T-helper 1 cell treated with Interleukin-12 subunit alpha and Interleukin-12 subunit beta and Interleukin-4 antibody, amounts not matched to agents 30 ng/mL and 1 ng/mL, for 36 hours (primary cell): ENCODE data around the gene DIAPH3. TPM values are rescaled to one million over a fixed set of nuclear protein-coding genes. Genes with fewer than 3 reads are reported as not detected.
"Not testable (repeated sequence)": the region's sequence is repeated elsewhere in the genome, so short reads cannot be mapped to it uniquely, and the experiment has no call there.

Experiments used
- intact Hi-C: fragments of 100-400 bp; cut with micrococcal nuclease; formaldehyde crosslinking; loops from one replicate; pipeline ENCODE4 v1.15.1; 2024
- total RNA-seq: library from RNA; stranded (reverse); gene quantifications from 2 replicates; pipeline ENCODE4 v1.2.3, GENCODE V29; 2022

Gene DIAPH3, protein sequence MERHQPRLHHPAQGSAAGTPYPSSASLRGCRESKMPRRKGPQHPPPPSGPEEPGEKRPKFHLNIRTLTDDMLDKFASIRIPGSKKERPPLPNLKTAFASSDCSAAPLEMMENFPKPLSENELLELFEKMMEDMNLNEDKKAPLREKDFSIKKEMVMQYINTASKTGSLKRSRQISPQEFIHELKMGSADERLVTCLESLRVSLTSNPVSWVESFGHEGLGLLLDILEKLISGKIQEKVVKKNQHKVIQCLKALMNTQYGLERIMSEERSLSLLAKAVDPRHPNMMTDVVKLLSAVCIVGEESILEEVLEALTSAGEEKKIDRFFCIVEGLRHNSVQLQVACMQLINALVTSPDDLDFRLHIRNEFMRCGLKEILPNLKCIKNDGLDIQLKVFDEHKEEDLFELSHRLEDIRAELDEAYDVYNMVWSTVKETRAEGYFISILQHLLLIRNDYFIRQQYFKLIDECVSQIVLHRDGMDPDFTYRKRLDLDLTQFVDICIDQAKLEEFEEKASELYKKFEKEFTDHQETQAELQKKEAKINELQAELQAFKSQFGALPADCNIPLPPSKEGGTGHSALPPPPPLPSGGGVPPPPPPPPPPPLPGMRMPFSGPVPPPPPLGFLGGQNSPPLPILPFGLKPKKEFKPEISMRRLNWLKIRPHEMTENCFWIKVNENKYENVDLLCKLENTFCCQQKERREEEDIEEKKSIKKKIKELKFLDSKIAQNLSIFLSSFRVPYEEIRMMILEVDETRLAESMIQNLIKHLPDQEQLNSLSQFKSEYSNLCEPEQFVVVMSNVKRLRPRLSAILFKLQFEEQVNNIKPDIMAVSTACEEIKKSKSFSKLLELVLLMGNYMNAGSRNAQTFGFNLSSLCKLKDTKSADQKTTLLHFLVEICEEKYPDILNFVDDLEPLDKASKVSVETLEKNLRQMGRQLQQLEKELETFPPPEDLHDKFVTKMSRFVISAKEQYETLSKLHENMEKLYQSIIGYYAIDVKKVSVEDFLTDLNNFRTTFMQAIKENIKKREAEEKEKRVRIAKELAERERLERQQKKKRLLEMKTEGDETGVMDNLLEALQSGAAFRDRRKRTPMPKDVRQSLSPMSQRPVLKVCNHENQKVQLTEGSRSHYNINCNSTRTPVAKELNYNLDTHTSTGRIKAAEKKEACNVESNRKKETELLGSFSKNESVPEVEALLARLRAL
- total RNA-seq: 17.5 TPM in 2 replicates

- intact Hi-C loops: loop anchor here (1.0 to 5.0 kb wide), 4 partner anchors 145 to 772 kb away; no protein-coding TSS in a partner anchor
These were observed at the start of gene DIAPH3 for GRCh38 chr13:60163478-60164233. TSS of gene DIAPH3 (minus strand) at chr13:60163928. CDS start at chr13:60163766, 162 bp downstream.

- intact Hi-C loops: no loop called here
These were observed 49.6 kb upstream of the DIAPH3 start for GRCh38 chr13:60213236-60213744.

DNA sequence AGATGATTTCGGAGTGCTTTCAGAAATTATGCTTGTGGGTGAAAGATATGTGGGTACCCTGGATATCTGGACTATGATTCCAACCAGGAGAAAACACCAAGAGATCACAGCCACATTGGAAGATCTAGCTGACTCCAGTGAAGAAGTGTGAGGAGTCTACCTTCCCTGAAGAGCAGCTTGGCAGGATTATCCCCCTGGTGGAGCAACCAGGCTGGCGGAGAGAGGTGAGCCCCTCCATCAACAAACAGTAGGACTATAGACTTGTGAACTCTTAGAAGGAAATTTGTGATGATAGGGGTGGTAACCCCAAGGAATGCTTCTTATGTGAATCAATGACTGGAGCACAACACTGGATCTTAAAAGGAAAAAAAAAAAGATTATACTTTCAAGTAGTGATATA is 47.8 kb upstream of the DIAPH3 start:
- intact Hi-C loops: no loop called here

DNA sequence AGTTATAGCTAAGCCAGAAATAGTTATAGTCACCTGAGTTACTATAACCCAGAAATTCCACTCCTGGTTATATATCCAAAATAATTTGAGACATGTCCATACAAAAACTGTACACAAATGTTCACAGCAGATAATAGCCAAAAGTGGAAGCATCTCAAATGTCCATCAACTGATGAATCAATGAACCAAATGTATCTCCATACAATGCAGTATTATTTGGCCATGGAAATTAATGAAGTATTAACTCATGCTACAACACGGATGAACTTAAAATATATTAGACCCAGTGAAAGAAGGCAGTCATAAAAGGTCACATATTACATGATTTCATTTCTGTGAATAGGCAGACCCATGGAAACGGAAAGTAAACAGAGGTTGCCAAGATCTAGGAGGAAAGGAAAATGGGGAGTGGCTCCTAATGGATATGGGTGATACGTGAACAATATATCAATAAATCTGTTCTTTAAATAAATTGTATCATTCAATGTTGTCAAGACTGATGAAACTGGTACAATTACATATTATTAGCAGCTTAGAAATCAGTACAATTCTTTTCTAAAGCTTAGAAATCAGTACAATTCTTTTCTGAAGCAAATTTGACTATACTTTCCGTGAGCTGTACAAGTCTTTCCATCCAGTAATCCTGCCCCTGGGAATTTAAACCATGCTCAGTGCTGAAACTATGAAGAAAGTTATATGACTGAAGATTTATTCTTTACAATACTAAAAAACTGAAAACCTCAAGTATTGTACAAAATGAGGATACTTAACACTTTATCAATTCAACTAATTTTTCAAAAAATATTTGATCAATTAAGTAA is 47.0 kb upstream of the DIAPH3 start:
- intact Hi-C loops: no loop called here

- intact Hi-C loops: not testable (repeated sequence)
These were observed 41.8 kb upstream of the DIAPH3 start for GRCh38 chr13:60205499-60205898.

DNA sequence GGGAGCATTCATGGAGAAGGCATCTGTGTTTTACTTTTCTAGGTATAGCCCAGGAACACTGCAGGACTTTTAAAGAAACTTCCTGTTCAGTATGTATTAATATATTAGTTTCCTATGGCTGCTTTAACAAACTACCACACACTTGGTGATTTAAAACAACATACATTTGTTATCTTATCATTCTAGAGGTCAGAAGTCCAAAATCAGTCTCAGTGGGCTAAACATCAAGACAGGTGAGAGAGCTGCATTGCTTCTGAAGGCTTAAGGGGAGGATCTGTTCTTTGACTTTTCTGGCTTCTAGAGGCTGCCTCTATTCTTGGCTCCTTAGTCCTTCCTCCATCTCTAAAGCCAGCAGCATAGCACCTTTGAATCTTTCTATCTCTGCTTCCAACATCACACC is 37.6 kb upstream of the DIAPH3 start:
- intact Hi-C loops: no loop called here

DNA sequence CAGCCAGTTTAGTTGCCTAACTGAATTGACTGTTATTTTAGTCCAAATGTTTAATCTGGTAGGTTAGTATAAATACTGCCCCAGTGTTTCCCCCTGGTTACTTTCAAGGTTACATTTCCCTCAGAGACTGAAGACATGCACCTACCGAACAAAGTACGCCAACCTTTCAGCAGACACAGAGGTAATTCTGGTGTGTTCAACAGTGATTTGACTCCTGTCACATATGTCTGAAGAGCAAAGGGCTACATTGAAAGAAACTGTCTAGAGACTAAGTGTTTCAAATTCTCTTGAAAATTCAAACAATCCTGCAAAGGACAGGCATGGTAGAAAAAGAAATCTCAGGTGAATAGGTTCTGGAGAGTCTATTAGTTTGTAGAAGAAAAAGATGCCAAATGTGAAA is 32.2 kb upstream of the DIAPH3 start:
- intact Hi-C loops: not testable (repeated sequence)

- intact Hi-C loops: no loop called here
These were observed 19.2 kb upstream of the DIAPH3 start for GRCh38 chr13:60182907-60183306.

GRCh38 chr13:60178327-60178726 is 14.6 kb upstream of the DIAPH3 start:
- intact Hi-C loops: no loop called here

- intact Hi-C loops: no loop called here
These were observed 11.8 kb upstream of the DIAPH3 start for GRCh38 chr13:60175571-60175970.

DNA sequence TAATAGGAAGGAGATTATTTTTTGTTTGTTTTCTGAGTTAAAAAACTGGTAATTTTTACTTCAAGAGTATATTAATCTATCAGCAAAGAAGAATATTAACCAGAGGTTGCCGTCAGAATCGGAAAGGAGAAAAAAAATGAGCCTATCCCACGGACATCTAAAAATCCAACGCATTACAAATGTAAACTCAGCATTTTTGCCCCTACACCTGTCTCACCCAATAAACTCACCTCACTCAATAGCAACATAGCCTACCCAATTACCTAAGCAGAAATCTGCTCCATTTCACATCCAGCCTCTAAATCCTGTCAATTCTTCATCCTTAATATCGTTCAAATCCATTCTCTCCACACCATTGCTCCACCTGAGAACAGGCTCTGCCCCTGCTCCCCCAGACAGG is 10.4 kb upstream of the DIAPH3 start:
- intact Hi-C loops: no loop called here

DNA sequence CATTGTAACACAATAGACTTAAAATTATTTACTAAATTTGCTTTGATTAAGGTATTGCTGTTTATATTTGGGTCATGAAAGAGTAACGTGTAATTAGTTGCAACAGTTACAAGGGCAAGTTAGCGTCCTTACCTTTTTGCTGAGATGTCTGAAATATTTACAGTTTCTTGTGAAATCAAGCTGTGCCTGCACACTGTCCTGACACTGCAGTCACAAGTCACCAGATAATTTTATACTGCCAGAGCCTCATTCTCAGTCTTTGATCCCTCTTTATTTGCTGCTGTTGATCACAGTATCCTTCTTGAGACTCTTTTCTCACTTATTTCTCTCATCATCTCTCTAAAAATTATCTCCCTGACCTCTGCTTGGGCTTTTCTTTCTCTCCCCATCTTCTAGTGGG is 8.4 kb upstream of the DIAPH3 start:
- intact Hi-C loops: no loop called here

DNA sequence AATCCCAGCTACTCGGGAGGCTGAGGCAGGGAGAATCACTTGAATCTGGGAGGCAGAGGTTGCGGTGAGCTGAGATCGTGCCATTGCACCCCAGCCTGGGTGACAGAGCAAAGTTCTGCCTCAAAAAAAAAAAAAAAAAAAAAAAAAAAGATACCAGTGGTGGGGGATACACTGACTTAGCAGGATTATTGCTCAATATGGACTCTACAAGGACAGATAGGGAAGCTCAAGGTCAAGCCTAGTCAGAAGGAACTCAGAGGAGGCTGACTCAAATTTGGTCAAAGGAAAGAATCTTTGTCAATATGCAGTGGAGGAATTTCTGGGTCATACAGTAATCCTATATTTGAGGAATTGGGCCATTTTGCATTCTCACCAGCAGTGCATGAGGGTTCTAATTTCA is 6.7 kb upstream of the DIAPH3 start:
- intact Hi-C loops: no loop called here

- intact Hi-C loops: no loop called here
These were observed 5.7 kb upstream of the DIAPH3 start for GRCh38 chr13:60169239-60170031.

GRCh38 chr13:60167121-60167520 is 3.4 kb upstream of the DIAPH3 start:
- intact Hi-C loops: no loop called here

DNA sequence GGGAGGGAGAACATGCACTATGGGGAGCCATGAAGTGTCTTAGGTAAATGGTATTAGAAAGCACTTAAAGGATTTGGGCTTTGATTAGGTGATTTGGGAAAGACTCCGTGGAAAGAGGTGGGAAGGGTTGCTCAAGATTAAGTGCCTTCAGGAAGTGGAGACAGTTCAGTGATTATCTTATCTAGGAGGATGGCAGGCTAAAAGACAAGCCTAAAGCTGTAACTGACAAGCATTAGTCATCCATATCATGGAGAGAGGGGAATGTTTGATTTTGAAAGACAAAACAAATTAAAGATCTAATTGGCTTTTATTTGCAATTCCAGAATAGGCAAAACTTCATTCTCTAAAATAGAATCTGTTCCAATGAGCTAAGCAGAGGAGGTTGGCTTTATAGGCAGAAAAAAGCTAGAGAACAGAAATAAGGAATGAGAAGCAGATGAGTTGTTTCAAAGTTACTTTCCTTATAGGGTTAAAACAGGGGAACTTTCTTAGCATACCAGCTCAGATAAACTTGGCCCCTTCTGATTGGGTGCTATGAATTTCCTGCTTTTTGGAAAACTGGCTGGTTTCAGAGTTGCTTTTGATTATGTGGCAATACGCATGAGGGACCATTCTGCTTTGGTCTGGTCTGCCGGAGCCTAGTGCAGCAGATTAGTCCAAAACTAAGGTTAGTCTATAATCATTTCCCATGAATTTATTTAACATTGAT is 1.8 kb upstream of the DIAPH3 start:
- intact Hi-C loops: loop anchor here (2.0 kb wide), 1 partner anchor 147 kb away; no protein-coding TSS in a partner anchor

GRCh38 chr13:60164234-60164889 is 634 bp upstream of the DIAPH3 start:
- intact Hi-C loops: loop anchor here (1.0 to 5.0 kb wide), 4 partner anchors 146 to 773 kb away; no protein-coding TSS in a partner anchor

- intact Hi-C loops: loop anchor here (5.0 kb wide), 1 partner anchor 480 kb away; no protein-coding TSS in a partner anchor
These were observed 1.6 kb downstream of the DIAPH3 start for GRCh38 chr13:60162096-60162495.
